GM12865 (cell line): ENCODE measurements around the gene TBATA.
A peak's percentile ranks its signal among the peaks of the same experiment; 100 is the strongest.

Experiments used
- DNase-seq: peaks from one replicate; pipeline ENCODE4 v3.0.0; 2010; ENCODE audit warnings: low read depth
- H3K4me3 ChIP-seq: 2 replicates; pipeline ENCODE4 v1.5.1; 2011; ENCODE audit warnings: mild to moderate bottlenecking, low read depth, low read length, control low read depth
- CTCF ChIP-seq: IDR thresholded peaks from 2 replicates; pipeline ENCODE4 v1.5.1; 2011; ENCODE audit warnings: low read length, control low read depth, low read depth, inconsistent platforms; ENCODE audit not compliant: insufficient read depth; ENCODE audit errors: missing control alignments

Gene TBATA

GRCh38 chr10:70829543-70829942 lies 44.4 kb upstream of the TBATA start:
- DNase-seq = no peak
- no peak overlapping the region for H3K4me3 ChIP-seq
- TF ChIP-seq CTCF = no peak

- DNase-seq = no peak
- no peak overlapping the region for H3K4me3 ChIP-seq
- no peak for TF ChIP-seq CTCF
Measured at GRCh38 chr10:70828923-70829322, 43.7 kb upstream of the TBATA start.

GRCh38 chr10:70827086-70827757 lies 42.0 kb upstream of the TBATA start:
- no peak overlapping the region for H3K4me3 ChIP-seq
- DNase-seq = no peak
- TF ChIP-seq CTCF = no peak

GRCh38 chr10:70822076-70822820 lies 37.1 kb upstream of the TBATA start:
- DNase-seq = no peak

GRCh38 chr10:70820976-70821750 lies 36.0 kb upstream of the TBATA start:
- no peak overlapping the region for H3K4me3 ChIP-seq
- no peak for DNase-seq
- TF ChIP-seq CTCF = no peak

More at GRCh38 chr10:70822076-70822820, 37.1 kb upstream of the TBATA start:
- no peak overlapping the region for H3K4me3 ChIP-seq
- no peak for TF ChIP-seq CTCF

- H3K4me3 ChIP-seq = peak overlapping the region; percentile 67
- DNase-seq = peak; percentile 54
Measured at GRCh38 chr10:70816220-70816894, 31.2 kb upstream of the TBATA start.

More at GRCh38 chr10:70816220-70816894, 31.2 kb upstream of the TBATA start:
- no peak for TF ChIP-seq CTCF
